ENCODE measurements around the gene RHEB. TPM values are rescaled to one million over a fixed set of nuclear protein-coding genes. Genes with fewer than 3 reads are reported as not detected.
A peak's percentile ranks its signal among the peaks of the same experiment; 100 is the strongest.

The RHEB gene
- polyA plus RNA-seq, 6 donors from 2014 or later = 33.6 to 49.9 (median 46.6) TPM

DNA sequence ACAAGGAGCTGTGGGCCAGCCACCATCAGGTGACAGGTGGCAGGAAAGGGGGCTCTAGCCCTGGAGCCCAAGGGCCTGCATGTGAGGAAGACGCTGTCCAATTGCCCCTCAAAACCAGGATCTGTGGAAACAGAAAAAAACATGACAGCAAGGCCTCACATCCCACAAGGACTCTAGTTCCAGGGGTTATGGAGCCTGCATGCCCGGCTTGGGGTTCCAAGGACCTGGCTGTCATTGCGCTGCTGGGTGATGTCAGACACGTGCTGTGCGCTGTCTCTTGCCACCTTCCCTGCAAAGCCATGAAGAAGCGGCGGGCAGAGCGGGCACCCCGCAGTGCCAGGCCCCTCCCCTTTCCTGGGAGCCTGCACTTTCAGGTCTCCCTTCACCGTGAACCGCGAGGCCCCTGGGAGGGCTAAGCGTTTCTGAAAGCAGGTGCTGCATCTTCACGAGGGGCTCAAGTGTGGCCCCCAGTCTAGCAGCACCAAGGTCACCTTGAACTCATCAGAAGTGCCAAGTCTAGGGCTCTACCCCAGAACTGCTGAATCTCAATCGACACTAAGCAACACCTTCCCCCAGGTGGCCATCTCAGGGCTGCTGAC lies 64.7 kb downstream of the RHEB start:
- Mint-ChIP-seq H3K4me1 (no peaks in the 10 kb centered on the region), H3K36me3 (no peaks in the 10 kb centered on the region), H3K27me3 (peaks cover 0 to 5% (median 0%) of the 10 kb centered on the region in 3 donors), H3K9me3 (peaks cover 0 to under 1% (median 0%) of the 10 kb centered on the region in 7 donors), H3K4me3 (no peak overlapping the region), H3K27ac (no peak overlapping the region)
- DNase-seq (no peak), ATAC-seq (ENCODE audit: low read depth in 2 of 2) (no peak)

GRCh38 chr7:151454305-151454704 lies 65.4 kb downstream of the RHEB start:
- peaks cover 6 to 7% (median 6%) of the 10 kb centered on the region in 3 donors for H3K27me3 Mint-ChIP-seq
- no peaks in the 10 kb centered on the region for H3K9me3 Mint-ChIP-seq
- DNase-seq (no peak), ATAC-seq (ENCODE audit: low read depth in 2 of 2) (no peak)
- H3K4me1 Mint-ChIP-seq = no peaks in the 10 kb centered on the region
- H3K36me3 Mint-ChIP-seq = no peaks in the 10 kb centered on the region
- no peak overlapping the region for H3K4me3 Mint-ChIP-seq
- H3K27ac Mint-ChIP-seq = peak overlapping the region in 2 of 6 donors; percentile 67 to 82

GRCh38 chr7:151453326-151453791 lies 66.3 kb downstream of the RHEB start:
- no peaks in the 10 kb centered on the region for H3K4me1 Mint-ChIP-seq
- H3K27me3 Mint-ChIP-seq = peaks cover 6 to 8% (median 7%) of the 10 kb centered on the region in 3 donors
- no peak overlapping the region for H3K27ac Mint-ChIP-seq
- H3K36me3 Mint-ChIP-seq = no peaks in the 10 kb centered on the region
- ATAC-seq (ENCODE audit: low read depth in 2 of 2) = no peak
- no peak overlapping the region for H3K4me3 Mint-ChIP-seq
- H3K9me3 Mint-ChIP-seq = no peaks in the 10 kb centered on the region
- DNase-seq = no peak

DNA sequence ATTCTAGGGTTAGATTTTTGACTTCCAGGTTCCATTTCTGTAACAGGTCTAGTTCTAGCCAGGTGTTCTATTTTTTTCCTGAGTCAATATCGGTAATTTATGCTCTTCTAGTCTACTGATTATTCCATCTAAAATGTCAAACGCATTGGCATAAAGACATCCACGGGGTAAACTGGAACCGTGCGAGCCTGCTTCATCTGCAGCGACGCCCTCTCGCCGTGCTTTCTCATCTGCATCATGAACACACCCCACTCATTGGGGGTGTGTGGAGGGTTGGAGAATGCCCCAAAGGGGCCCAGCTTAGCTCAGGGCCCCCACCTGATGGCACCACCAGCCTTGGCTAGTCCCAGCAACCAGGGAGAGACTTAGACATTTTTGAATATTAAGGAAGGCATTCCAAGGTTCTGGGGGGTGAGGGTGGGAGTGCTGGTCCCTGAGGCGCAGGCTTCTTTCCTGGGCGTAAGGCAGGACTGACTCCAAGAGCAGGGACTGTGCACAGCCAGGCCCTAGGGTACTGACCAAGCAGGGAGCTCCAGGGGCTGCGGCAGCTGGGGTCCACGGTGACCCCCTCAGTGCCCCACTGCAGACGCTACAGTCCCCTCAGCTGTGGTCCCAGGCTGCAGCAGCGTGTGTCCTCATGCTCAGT lies 66.9 kb downstream of the RHEB start:
- DNase-seq = no peak
- no peak overlapping the region for H3K4me3 Mint-ChIP-seq
- no peaks in the 10 kb centered on the region for H3K9me3 Mint-ChIP-seq
- peaks cover 6 to 8% (median 7%) of the 10 kb centered on the region in 3 donors for H3K27me3 Mint-ChIP-seq
- H3K36me3 Mint-ChIP-seq = no peaks in the 10 kb centered on the region
- H3K27ac Mint-ChIP-seq = no peak overlapping the region
- no peaks in the 10 kb centered on the region for H3K4me1 Mint-ChIP-seq
- no peak for ATAC-seq (ENCODE audit: low read depth in 2 of 2)

GRCh38 chr7:151451626-151452571 lies 67.8 kb downstream of the RHEB start:
- Mint-ChIP-seq H3K36me3 (no peaks in the 10 kb centered on the region), H3K4me3 (no peak overlapping the region), H3K9me3 (no peaks in the 10 kb centered on the region), H3K4me1 (peaks cover 0 to 2% (median 0%) of the 10 kb centered on the region in 3 donors), H3K27ac (peak overlapping the region in 1 of 6 donors; percentile 38), H3K27me3 (peaks cover 7 to 11% (median 9%) of the 10 kb centered on the region in 3 donors)
- DNase-seq (no peak), ATAC-seq (ENCODE audit: low read depth in 2 of 2) (no peak)

- Mint-ChIP-seq H3K27me3 (peaks cover 13 to 16% (median 15%) of the 10 kb centered on the region in 3 donors), H3K36me3 (no peaks in the 10 kb centered on the region), H3K9me3 (no peaks in the 10 kb centered on the region), H3K27ac (peak overlapping the region in 1 of 6 donors; percentile 14), H3K4me3 (peak overlapping the region in 1 of 8 donors; percentile 26), H3K4me1 (peaks cover 0 to 2% (median 0%) of the 10 kb centered on the region in 3 donors)
- DNase-seq (no peak), ATAC-seq (ENCODE audit: low read depth in 2 of 2) (no peak)
Observed at GRCh38 chr7:151451156-151451555, 68.5 kb downstream of the RHEB start.

DNA sequence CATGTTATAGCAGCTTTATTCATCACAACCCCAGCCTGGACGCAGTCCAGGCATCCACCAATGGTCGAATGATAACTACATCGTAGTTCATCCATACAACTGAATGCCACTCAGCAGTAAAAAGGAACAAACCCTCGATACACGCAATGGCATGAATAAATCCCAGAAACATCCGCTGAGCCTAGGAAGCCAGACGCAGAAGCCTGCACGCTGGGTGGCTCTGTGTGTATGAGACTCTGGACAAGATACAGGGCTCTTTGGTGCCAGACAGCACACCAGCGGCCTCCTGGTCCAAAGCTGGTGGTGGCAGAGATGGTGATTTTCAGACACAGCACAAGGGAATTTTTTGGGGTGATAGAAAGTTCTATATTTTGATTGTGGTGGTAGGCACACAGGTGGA lies 69.7 kb downstream of the RHEB start:
- peaks cover 0 to 2% (median 0%) of the 10 kb centered on the region in 3 donors for H3K4me1 Mint-ChIP-seq
- DNase-seq = no peak
- no peak for ATAC-seq (ENCODE audit: low read depth in 2 of 2)
- H3K27ac Mint-ChIP-seq = peak overlapping the region in 1 of 6 donors; percentile 19
- H3K4me3 Mint-ChIP-seq = peak overlapping the region in 2 of 8 donors; percentile 51 to 64
- H3K9me3 Mint-ChIP-seq = no peaks in the 10 kb centered on the region
- H3K27me3 Mint-ChIP-seq = peaks cover 20 to 23% (median 22%) of the 10 kb centered on the region in 3 donors
- H3K36me3 Mint-ChIP-seq = no peaks in the 10 kb centered on the region

DNA sequence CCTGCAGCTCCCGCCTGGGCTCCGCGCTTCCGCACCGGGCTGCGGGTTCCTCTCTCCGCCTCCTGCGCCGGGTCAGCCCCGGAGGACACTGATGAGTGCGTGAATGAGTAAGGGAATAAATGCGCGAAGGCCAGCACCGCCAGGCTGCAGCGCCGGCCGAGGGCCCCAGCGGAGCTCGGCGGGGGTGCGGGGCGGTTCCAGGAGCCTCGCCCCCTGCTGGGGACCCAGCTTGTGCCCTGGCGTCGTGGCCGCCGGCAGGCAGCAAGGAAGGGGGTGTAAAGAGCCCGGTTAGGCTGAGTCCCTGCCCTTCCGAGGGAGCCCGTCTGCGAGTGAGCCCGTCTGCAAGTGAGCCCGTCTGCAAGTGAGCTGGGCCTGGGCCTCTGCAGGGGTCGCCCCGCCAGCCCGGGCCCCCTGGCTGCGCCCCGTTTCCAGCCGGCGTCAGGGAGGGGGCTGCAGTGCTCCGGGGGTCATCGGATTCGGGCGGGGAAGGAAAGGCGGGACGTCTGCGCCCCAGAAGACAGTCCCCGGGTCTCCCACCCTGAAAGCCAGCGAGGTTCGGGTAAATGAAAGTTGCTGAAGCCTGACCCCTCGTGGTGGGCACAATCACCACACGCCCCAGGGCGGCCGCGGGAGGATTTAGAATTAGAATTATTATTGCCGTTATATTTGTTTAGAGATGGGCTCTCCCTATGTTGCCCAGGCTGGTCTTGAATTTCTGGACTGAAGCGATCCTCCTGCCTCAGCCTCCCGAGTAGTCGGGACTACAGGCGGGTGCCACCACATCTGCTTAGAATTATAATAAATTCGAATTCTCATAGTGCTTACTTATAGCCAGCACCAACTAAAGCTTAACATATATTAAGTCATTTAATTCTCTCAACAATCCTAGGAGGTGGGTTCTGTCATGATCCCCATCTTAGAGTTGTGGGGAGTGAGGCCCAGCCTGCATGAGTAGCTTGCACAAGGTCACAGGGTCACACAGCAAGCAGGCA lies 71.1 kb downstream of the RHEB start:
- DNase-seq (peak; percentile 69), ATAC-seq (ENCODE audit: low read depth in 2 of 2) (peak; percentile 85)
- H3K36me3 Mint-ChIP-seq = no peaks in the 10 kb centered on the region
- H3K4me3 Mint-ChIP-seq = peak overlapping the region; percentile 74 to 93 (median 86)
- peaks cover 22 to 25% (median 23%) of the 10 kb centered on the region in 3 donors for H3K27me3 Mint-ChIP-seq
- H3K27ac Mint-ChIP-seq = peak overlapping the region in 2 of 6 donors; percentile 15 to 28
- H3K9me3 Mint-ChIP-seq = no peaks in the 10 kb centered on the region
- peaks cover 0 to 2% (median 0%) of the 10 kb centered on the region in 3 donors for H3K4me1 Mint-ChIP-seq

- DNase-seq = no peak
- Mint-ChIP-seq H3K4me1 (peaks cover 0 to 2% (median 0%) of the 10 kb centered on the region in 3 donors), H3K36me3 (no peaks in the 10 kb centered on the region), H3K4me3 (peak overlapping the region; percentile 36 to 91 (median 80)), H3K27me3 (peaks cover 22 to 27% (median 25%) of the 10 kb centered on the region in 3 donors), H3K27ac (peak overlapping the region in 3 of 6 donors; percentile 28 to 85 (median 60)), H3K9me3 (no peaks in the 10 kb centered on the region)
- ATAC-seq (ENCODE audit: low read depth in 2 of 2) = no peak
Observed at GRCh38 chr7:151447901-151448260, 71.8 kb downstream of the RHEB start.

- Mint-ChIP-seq H3K36me3 (no peaks in the 10 kb centered on the region), H3K9me3 (no peaks in the 10 kb centered on the region), H3K4me1 (peaks cover 0 to 2% (median 0%) of the 10 kb centered on the region in 3 donors), H3K4me3 (peak overlapping the region in 5 of 8 donors; percentile 16 to 84 (median 65)), H3K27ac (no peak overlapping the region), H3K27me3 (peaks cover 22 to 30% (median 30%) of the 10 kb centered on the region in 3 donors)
- DNase-seq (no peak), ATAC-seq (ENCODE audit: low read depth in 2 of 2) (no peak)
Observed at GRCh38 chr7:151447312-151447711, 72.4 kb downstream of the RHEB start.

GRCh38 chr7:151446412-151446811 lies 73.3 kb downstream of the RHEB start:
- no peak for DNase-seq
- Mint-ChIP-seq H3K4me3 (no peak overlapping the region), H3K27ac (no peak overlapping the region)

GRCh38 chr7:151444632-151445031 lies 75.1 kb downstream of the RHEB start:
- peaks cover 34 to 39% (median 38%) of the 10 kb centered on the region in 3 donors for H3K27me3 Mint-ChIP-seq
- no peak for DNase-seq
- H3K27ac Mint-ChIP-seq = no peak overlapping the region
- no peak for ATAC-seq (ENCODE audit: low read depth in 2 of 2)
- H3K9me3 Mint-ChIP-seq = no peaks in the 10 kb centered on the region
- no peak overlapping the region for H3K4me3 Mint-ChIP-seq
- H3K4me1 Mint-ChIP-seq = peaks cover 0 to 9% (median 2%) of the 10 kb centered on the region in 3 donors
- no peaks in the 10 kb centered on the region for H3K36me3 Mint-ChIP-seq

More at GRCh38 chr7:151446412-151446811, 73.3 kb downstream of the RHEB start:
- Mint-ChIP-seq H3K36me3 (no peaks in the 10 kb centered on the region), H3K4me1 (peaks cover 0 to 2% (median 0%) of the 10 kb centered on the region in 3 donors), H3K27me3 (peaks cover 24 to 36% (median 32%) of the 10 kb centered on the region in 3 donors), H3K9me3 (no peaks in the 10 kb centered on the region)
- ATAC-seq (ENCODE audit: low read depth in 2 of 2) = no peak
